Thymus (tissue), 11 donors: Measurements from ENCODE around the gene ALG8. TPM values are rescaled to one million over a fixed set of nuclear protein-coding genes. Genes with fewer than 3 reads are reported as not detected.
A peak's percentile ranks its signal among the peaks of the same experiment; 100 is the strongest.
"Not testable (repeated sequence)": the region's sequence is repeated elsewhere in the genome, so short reads cannot be mapped to it uniquely, and the experiment has no call there.

Experiments used
- DNase-seq, 9 donors: peaks; one replicate each; pipeline ENCODE4 v3.0.0-alpha.2; 2013; ENCODE audit warnings: low spot score in 9 of 9, low read depth in 6 of 9, missing footprints in 1 of 9
- H3K27ac ChIP-seq, 2 donors: one replicate each; pipeline ENCODE4 v1.5.1; 2013; ENCODE audit warnings: control low read depth in 1 of 2, low read depth in 1 of 2, low read length in 1 of 2, mild to moderate bottlenecking in 1 of 2, moderate library complexity in 1 of 2
- H3K27me3 ChIP-seq, 2 donors: one replicate each; pipeline ENCODE4 v1.5.1; 2013; ENCODE audit warnings: low read length in 1 of 2; ENCODE audit not compliant: control insufficient read depth in 2 of 2, insufficient read depth in 1 of 2
- H3K36me3 ChIP-seq, 2 donors: one replicate each; pipeline ENCODE4 v1.5.1; 2013; ENCODE audit warnings: low read length in 1 of 2, mild to moderate bottlenecking in 1 of 2, moderate library complexity in 1 of 2; ENCODE audit not compliant: control insufficient read depth in 2 of 2, insufficient read depth in 2 of 2
- H3K4me1 ChIP-seq, 2 donors: one replicate each; pipeline ENCODE4 v1.5.1; 2013; ENCODE audit warnings: low read length in 2 of 2; ENCODE audit not compliant: control insufficient read depth in 2 of 2, insufficient read depth in 2 of 2
- H3K4me3 ChIP-seq, 2 donors: one replicate each; pipeline ENCODE4 v1.5.1; 2013; ENCODE audit warnings: low read length in 2 of 2, control low read depth in 1 of 2, mild to moderate bottlenecking in 1 of 2
- H3K9me3 ChIP-seq, 2 donors: one replicate each; pipeline ENCODE4 v1.5.1; 2013; ENCODE audit warnings: low read length in 1 of 2, mild to moderate bottlenecking in 1 of 2; ENCODE audit not compliant: control insufficient read depth in 2 of 2, insufficient read depth in 1 of 2
- WGBS: extraction: QIAGEN DNeasy Blood & Tissue Kit; methylation state at CpG from one replicate; pipeline ENCODE4 v1.1.7; 2013; 5-methylcytosine and 5-hydroxymethylcytosine counted together
- polyA plus RNA-seq: library from polyadenylated mRNA; stranded (reverse); fragments of 200-250 nt; gene quantifications from one replicate; pipeline ENCODE4 v1.2.3, GENCODE V29; 2013
- total RNA-seq: library from RNA; stranded (reverse); fragments of 120-200 nt; gene quantifications from one replicate; pipeline ENCODE4 v1.2.4, GENCODE V29; 2013
- donor health status: healthy.

ALG8 gene
- total and polyA plus RNA-seq, 2 donors: 33.3 to 45.1 TPM

DNA sequence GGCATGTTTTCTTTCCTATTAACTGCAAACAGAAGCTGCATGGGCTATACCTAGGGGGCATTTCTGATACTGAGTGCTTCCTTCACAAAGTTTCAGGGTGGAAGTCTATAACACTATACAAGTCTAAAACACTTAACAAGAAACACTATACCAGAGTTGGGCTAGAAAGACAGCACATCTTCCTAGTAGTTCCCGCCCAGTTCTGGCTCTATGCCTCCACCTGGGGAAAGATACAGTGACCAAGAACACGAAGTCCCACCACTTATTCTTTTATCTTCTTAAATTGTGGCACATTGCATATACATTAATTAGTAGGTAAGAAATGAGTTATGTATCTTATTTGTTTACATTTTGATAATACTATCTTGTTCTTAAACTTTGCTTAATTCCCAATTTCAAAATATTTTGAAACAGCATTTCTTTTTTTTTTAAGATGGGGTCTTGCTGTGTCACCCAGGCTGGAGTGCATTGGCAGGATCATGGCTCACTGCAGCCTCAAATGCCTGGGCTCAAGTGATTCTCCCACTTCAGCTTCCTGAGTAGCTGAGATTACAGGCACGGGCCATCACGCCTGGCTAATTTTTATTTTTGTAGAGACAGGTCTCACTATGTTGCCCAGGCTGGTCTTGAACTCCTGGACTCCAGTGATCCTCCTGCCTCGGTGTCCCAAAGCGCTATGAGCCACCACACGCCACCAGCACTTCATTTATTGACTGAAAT is 41.6 kb downstream of the ALG8 start:
- 98% methylated on average over 7 of the region's 7 CpGs for WGBS
- no peaks in the 10 kb centered on the region for H3K9me3 ChIP-seq
- peaks cover 10 to 14% of the 10 kb centered on the region in 2 donors for H3K36me3 ChIP-seq

DNA sequence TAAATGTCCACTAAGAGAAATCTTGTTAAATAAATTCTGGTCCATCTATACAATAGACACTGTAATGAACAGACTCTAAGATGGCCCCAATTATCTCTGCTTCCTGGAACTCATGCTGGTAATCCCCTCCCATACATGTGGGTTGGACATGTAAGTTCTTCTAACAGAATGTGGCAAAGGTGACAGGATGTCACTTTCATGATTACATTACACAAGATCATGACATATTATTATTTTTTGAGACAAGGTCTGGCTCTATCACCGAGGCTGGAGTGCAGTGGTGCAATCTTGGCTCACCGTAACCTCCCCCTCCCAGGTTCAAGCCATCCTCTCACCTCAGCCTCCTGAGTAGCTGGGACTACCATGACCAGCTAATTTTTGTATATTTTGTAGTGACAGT is 45.2 kb downstream of the ALG8 start:
- Histone ChIP-seq H3K4me3 (no peak overlapping the region), H3K9me3 (no peaks in the 10 kb centered on the region), H3K27me3 (no peaks in the 10 kb centered on the region), H3K27ac (no peak overlapping the region), H3K36me3 (peaks cover 4 to 6% of the 10 kb centered on the region in 2 donors), H3K4me1 (no peaks in the 10 kb centered on the region)
- 97% methylated on average over 2 of the region's 2 CpGs for WGBS
- no peak for DNase-seq

More for the DNA sequence above, 41.6 kb downstream of the ALG8 start:
- no peak overlapping the region for H3K4me3 ChIP-seq
- H3K27ac ChIP-seq: no peak overlapping the region
- no peak for DNase-seq
- no peaks in the 10 kb centered on the region for H3K4me1 ChIP-seq
- H3K27me3 ChIP-seq: no peaks in the 10 kb centered on the region

GRCh38 chr11:78086521-78087074 is 52.8 kb downstream of the ALG8 start:
- H3K27ac ChIP-seq, H3K4me3 ChIP-seq, H3K9me3 ChIP-seq, DNase-seq, H3K27me3 ChIP-seq, H3K36me3 ChIP-seq, H3K4me1 ChIP-seq: not testable (repeated sequence)
- WGBS: 96% methylated on average over 6 of the region's 6 CpGs

DNA sequence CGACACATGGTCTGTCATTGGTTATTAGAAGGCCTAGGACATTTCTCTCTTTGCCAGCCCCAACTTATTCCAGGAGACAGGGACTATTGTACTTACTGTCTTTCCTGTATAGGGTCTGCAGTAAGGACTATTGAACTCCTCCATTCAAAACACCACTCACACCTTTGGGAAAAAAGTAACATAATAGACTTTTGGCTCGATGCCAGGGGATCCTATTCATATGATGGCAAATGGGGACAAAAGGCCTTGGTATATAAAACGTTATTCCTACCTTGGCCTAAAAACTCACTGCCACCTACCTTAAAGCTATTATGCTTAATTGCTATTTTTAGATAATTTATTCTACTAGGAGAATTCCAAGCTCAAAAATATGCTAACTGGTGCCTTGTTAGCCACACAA is 53.5 kb downstream of the ALG8 start:
- 96% methylated on average over 3 of the region's 3 CpGs for WGBS
- Histone ChIP-seq H3K9me3 (no peaks in the 10 kb centered on the region), H3K36me3 (no peaks in the 10 kb centered on the region), H3K4me1 (no peaks in the 10 kb centered on the region), H3K27ac (no peak overlapping the region), H3K27me3 (no peaks in the 10 kb centered on the region), H3K4me3 (no peak overlapping the region)
- no peak for DNase-seq

- H3K27ac ChIP-seq, H3K27me3 ChIP-seq, DNase-seq, H3K4me3 ChIP-seq, H3K4me1 ChIP-seq, H3K36me3 ChIP-seq, H3K9me3 ChIP-seq: not testable (repeated sequence)
- 98% methylated on average over 8 of the region's 8 CpGs for WGBS
Measured at GRCh38 chr11:78084506-78084905, 54.9 kb downstream of the ALG8 start.

GRCh38 chr11:78083021-78083420 is 56.4 kb downstream of the ALG8 start:
- Histone ChIP-seq H3K9me3 (no peaks in the 10 kb centered on the region), H3K27ac (no peak overlapping the region), H3K4me3 (no peak overlapping the region), H3K4me1 (peaks cover 8 to 18% of the 10 kb centered on the region in 2 donors), H3K36me3 (no peaks in the 10 kb centered on the region), H3K27me3 (no peaks in the 10 kb centered on the region)
- no peak for DNase-seq
- WGBS: 94% methylated on average over 4 of the region's 4 CpGs

DNA sequence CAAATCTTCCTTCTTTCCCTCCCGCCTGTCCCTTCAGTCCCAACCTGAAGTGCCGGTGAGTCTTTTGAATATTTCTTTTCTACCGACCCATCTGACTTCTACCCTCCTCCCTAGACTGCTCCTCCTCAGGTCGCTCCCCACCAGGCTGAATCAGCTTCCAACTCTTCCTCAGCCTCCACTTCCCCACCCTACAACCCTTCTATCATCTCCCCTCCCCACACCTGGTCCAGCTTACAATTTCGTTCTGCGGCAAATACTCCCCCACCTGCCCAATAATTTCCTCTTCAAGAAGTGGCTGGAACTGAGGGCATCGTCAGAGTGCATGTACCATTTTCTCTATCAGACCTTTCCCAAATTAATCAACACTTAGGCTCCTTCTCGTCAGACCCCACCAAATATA is 57.3 kb downstream of the ALG8 start:
- no peaks in the 10 kb centered on the region for H3K36me3 ChIP-seq
- peaks cover 15 to 21% of the 10 kb centered on the region in 2 donors for H3K4me1 ChIP-seq
- no peak overlapping the region for H3K4me3 ChIP-seq
- no peaks in the 10 kb centered on the region for H3K27me3 ChIP-seq
- no peaks in the 10 kb centered on the region for H3K9me3 ChIP-seq
- H3K27ac ChIP-seq: no peak overlapping the region
- WGBS: 98% methylated on average over 8 of the region's 8 CpGs
- DNase-seq: no peak

GRCh38 chr11:78081583-78081982 is 57.8 kb downstream of the ALG8 start:
- WGBS: 72% methylated on average over 6 of the region's 6 CpGs
- H3K4me1 ChIP-seq: peaks cover 19 to 25% of the 10 kb centered on the region in 2 donors
- H3K27me3 ChIP-seq: no peaks in the 10 kb centered on the region
- no peaks in the 10 kb centered on the region for H3K36me3 ChIP-seq
- no peaks in the 10 kb centered on the region for H3K9me3 ChIP-seq
- no peak overlapping the region for H3K4me3 ChIP-seq
- DNase-seq: peak in 1 of 9 donors; percentile 11
- H3K27ac ChIP-seq: no peak overlapping the region

DNA sequence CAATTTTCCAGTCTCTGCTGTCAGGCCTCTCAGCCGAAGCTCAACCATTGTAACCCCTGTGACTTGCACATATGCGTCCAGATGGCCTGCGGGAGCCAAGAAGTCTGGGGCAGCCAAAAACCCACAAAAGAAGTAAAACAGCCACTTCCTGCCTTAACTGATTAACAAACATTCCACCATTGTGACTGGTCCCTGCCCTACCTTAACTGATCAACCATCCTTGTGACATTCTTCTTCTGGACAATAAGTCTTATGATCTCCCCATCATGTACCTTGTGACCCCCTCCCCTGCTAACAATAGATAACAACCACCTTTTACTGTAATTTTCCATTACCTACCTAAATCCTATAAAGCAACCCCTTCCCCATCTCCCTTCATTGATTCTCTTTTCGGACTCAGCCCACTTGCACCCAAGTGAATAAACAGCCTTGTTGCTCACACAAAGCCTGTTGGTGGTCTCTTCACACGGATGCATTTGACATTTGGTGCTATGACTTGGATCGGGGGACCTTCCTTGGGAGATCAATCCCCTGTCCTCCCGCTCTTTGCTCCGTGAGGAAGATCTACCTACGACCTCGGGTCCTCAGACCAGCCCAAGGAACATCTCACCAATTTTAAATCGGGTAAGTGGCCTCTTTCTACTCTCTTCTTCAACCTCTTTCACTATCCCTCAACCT is 58.5 kb downstream of the ALG8 start:
- Histone ChIP-seq H3K27ac (no peak overlapping the region), H3K4me1 (peaks cover 21 to 25% of the 10 kb centered on the region in 2 donors), H3K4me3 (no peak overlapping the region)

More for the DNA sequence above, 58.5 kb downstream of the ALG8 start:
- Histone ChIP-seq H3K27me3 (no peaks in the 10 kb centered on the region), H3K9me3 (no peaks in the 10 kb centered on the region), H3K36me3 (no peaks in the 10 kb centered on the region)
- 84% methylated on average over 11 of the region's 11 CpGs for WGBS
- DNase-seq: peak in 1 of 9 donors; percentile 13
